HL-60 (cell line): ENCODE data around the gene RBP2.

Experiments used
- DNase-seq, 2 experiments: peaks; one replicate each; pipeline ENCODE4 v3.0.0-alpha.2; 2010 to 2020; ENCODE audit warnings: low read depth in 1 of 2, low spot score in 1 of 2
- H3K27ac ChIP-seq: fragments of 250-450 bp; sonication (Bioruptor Pico); replicated peaks from 2 replicates; pipeline ENCODE4 v1.5.1; 2020; ENCODE audit warnings: mild to moderate bottlenecking, moderate library complexity
- H3K27me3 ChIP-seq: fragments of 250-450 bp; sonication (Bioruptor Pico); 2 replicates; pipeline ENCODE4 v1.5.1; 2021; ENCODE audit warnings: mild to moderate bottlenecking, moderate library complexity; ENCODE audit not compliant: insufficient read depth, poor library complexity, severe bottlenecking
- H3K4me3 ChIP-seq: replicated peaks from 2 replicates; pipeline ENCODE4 v1.5.1; 2011; ENCODE audit warnings: mild to moderate bottlenecking, control low read depth, low read length; ENCODE audit not compliant: insufficient read depth
- CTCF ChIP-seq: IDR thresholded peaks from one replicate; pipeline ENCODE4 v1.5.1; 2011; ENCODE audit warnings: low read length, control low read depth, inconsistent platforms; ENCODE audit not compliant: insufficient read depth
- GABPA ChIP-seq: IDR thresholded peaks from 2 replicates; pipeline ENCODE4 v1.6.1; 2012; ENCODE audit warnings: low read depth
- POLR2AphosphoS5 ChIP-seq: IDR thresholded peaks from 2 replicates; pipeline ENCODE4 v1.6.1; 2012; ENCODE audit warnings: low read depth
- SPI1 ChIP-seq: IDR thresholded peaks from 2 replicates; pipeline ENCODE4 v1.6.1; 2012; ENCODE audit warnings: low read depth, mild to moderate bottlenecking, borderline replicate concordance
- TF ChIP-seq, protein P1 (sequence below): IDR thresholded peaks from 2 replicates; pipeline ENCODE4 v1.6.1; 2012; ENCODE audit warnings: low read depth; ENCODE audit not compliant: insufficient replicate concordance

RBP2 gene

GRCh38 chr3:139447486-139447885 is 28.8 kb downstream of the RBP2 start:
- no peak overlapping the region for H3K27ac ChIP-seq
- no peaks in the 10 kb centered on the region for H3K27me3 ChIP-seq
- DNase-seq = no peak
- TF ChIP-seq POLR2AphosphoS5 = no peak
- TF ChIP-seq GABPA = no peak
- TF ChIP-seq SPI1 = no peak
- TF ChIP-seq, protein P1, sequence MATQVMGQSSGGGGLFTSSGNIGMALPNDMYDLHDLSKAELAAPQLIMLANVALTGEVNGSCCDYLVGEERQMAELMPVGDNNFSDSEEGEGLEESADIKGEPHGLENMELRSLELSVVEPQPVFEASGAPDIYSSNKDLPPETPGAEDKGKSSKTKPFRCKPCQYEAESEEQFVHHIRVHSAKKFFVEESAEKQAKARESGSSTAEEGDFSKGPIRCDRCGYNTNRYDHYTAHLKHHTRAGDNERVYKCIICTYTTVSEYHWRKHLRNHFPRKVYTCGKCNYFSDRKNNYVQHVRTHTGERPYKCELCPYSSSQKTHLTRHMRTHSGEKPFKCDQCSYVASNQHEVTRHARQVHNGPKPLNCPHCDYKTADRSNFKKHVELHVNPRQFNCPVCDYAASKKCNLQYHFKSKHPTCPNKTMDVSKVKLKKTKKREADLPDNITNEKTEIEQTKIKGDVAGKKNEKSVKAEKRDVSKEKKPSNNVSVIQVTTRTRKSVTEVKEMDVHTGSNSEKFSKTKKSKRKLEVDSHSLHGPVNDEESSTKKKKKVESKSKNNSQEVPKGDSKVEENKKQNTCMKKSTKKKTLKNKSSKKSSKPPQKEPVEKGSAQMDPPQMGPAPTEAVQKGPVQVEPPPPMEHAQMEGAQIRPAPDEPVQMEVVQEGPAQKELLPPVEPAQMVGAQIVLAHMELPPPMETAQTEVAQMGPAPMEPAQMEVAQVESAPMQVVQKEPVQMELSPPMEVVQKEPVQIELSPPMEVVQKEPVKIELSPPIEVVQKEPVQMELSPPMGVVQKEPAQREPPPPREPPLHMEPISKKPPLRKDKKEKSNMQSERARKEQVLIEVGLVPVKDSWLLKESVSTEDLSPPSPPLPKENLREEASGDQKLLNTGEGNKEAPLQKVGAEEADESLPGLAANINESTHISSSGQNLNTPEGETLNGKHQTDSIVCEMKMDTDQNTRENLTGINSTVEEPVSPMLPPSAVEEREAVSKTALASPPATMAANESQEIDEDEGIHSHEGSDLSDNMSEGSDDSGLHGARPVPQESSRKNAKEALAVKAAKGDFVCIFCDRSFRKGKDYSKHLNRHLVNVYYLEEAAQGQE = no peak
- TF ChIP-seq CTCF = no peak
- H3K4me3 ChIP-seq = no peak overlapping the region

DNA sequence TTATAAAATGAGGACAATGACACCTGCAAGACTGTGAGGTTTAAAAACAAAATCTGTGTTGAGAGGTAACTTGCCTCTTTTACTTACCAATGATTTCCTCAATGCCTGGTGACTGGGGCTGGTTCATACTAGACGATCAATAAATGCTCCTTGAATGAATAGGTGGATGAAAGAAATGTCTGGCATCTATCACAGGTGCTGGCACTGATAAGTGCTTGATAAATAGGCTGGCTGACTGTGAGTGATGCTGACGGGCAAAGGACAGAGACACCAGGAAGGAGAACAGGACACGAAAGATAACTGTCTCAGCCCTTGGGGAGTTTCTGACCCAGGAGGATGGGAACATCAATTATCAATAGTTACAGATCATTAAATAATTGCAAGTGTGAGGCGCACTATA is 31.9 kb downstream of the RBP2 start:
- no peak overlapping the region for H3K27ac ChIP-seq
- no peak for DNase-seq
- TF ChIP-seq SPI1 (no peak), POLR2AphosphoS5 (no peak), CTCF (no peak), GABPA (no peak)
- TF ChIP-seq, protein P1 = no peak
- H3K27me3 ChIP-seq = no peaks in the 10 kb centered on the region
- H3K4me3 ChIP-seq = no peak overlapping the region

- no peak for DNase-seq
- H3K27ac ChIP-seq = no peak overlapping the region
- no peaks in the 10 kb centered on the region for H3K27me3 ChIP-seq
- TF ChIP-seq GABPA (no peak), POLR2AphosphoS5 (no peak), CTCF (no peak), SPI1 (no peak)
- TF ChIP-seq, protein P1 = no peak
- H3K4me3 ChIP-seq = no peak overlapping the region
Observed at GRCh38 chr3:139443186-139443585, 33.1 kb downstream of the RBP2 start.
